Activated T-helper 17 cell treated with anti-CD3 and anti-CD28 coated beads, Interleukin-2, amount 50 U/mL, for 72 hours (primary cell): ENCODE results near the gene SYCP3. TPM values are rescaled to one million over a fixed set of nuclear protein-coding genes. Genes with fewer than 3 reads are reported as not detected.
A peak's percentile ranks its signal among the peaks of the same experiment; 100 is the strongest.
"Not testable (repeated sequence)": the region's sequence is repeated elsewhere in the genome, so short reads cannot be mapped to it uniquely, and the experiment has no call there.

ENCODE experiments used
- ATAC-seq: fragments of 150-1000 bp; cut with Tn5 transposase; replicated peaks from 2 replicates; pipeline ENCODE4 v1.10.0; 2021; ENCODE audit warnings: mild to moderate bottlenecking, moderate library complexity
- H3K27ac Mint-ChIP-seq: one replicate; pipeline ENCODE4 v1.8.0; 2022; ENCODE audit warnings: mixed read lengths
- H3K27me3 Mint-ChIP-seq: one replicate; pipeline ENCODE4 v1.8.0; 2022; ENCODE audit warnings: mixed read lengths
- H3K36me3 Mint-ChIP-seq: one replicate; pipeline ENCODE4 v1.8.0; 2022; ENCODE audit warnings: low read depth, mild to moderate bottlenecking, mixed read lengths
- H3K4me1 Mint-ChIP-seq: one replicate; pipeline ENCODE4 v1.8.0; 2022; ENCODE audit warnings: mixed read lengths
- H3K4me3 Mint-ChIP-seq: one replicate; pipeline ENCODE4 v1.8.0; 2022; ENCODE audit warnings: mild to moderate bottlenecking, mixed read lengths
- H3K9me3 Mint-ChIP-seq: one replicate; pipeline ENCODE4 v1.8.0; 2022; ENCODE audit warnings: mixed read lengths
- total RNA-seq, 2 donors: library from RNA; stranded (reverse); gene quantifications; one replicate each; pipeline ENCODE4 v1.2.3, GENCODE V29; 2022

SYCP3 gene
- total RNA-seq, 2 donors from 2014 or later: 0.30 to 0.42 TPM

- H3K27me3 Mint-ChIP-seq: no peaks in the 10 kb centered on the region
- H3K4me1 Mint-ChIP-seq: peaks cover 6% of the 10 kb centered on the region
- no peaks in the 10 kb centered on the region for H3K9me3 Mint-ChIP-seq
- no peak overlapping the region for H3K27ac Mint-ChIP-seq
- ATAC-seq: no peak
- peaks cover 66% of the 10 kb centered on the region for H3K36me3 Mint-ChIP-seq
- H3K4me3 Mint-ChIP-seq: no peak overlapping the region
Observed at GRCh38 chr12:101746196-101746595, 6.9 kb upstream of the SYCP3 start.

DNA sequence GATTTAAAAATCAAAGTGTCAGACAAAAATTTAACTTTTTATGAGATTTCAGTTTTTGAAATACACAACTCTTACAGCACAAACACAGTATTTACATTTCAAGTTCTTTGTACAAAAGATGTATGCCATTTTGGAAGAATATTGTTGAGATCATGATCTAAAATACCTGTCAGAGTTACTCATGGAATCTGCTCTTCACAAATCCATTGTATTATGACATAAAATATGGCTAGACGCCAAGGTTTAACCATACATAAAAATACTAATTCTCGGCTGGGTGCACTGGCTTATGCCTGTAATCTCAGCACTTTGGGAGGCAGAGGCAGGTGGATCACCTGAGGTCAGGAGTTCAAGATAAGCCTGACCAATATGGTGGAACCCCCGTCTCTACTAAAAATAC, 6.2 kb upstream of the SYCP3 start:
- Mint-ChIP-seq H3K4me3 (no peak overlapping the region), H3K27me3 (no peaks in the 10 kb centered on the region), H3K36me3 (peaks cover 59% of the 10 kb centered on the region), H3K9me3 (no peaks in the 10 kb centered on the region), H3K4me1 (peaks cover 6% of the 10 kb centered on the region), H3K27ac (peak overlapping the region; percentile 7)
- no peak for ATAC-seq

GRCh38 chr12:101743724-101744472, 4.6 kb upstream of the SYCP3 start:
- Mint-ChIP-seq H3K27ac (peak overlapping the region; percentile 67), H3K36me3 (peaks cover 50% of the 10 kb centered on the region), H3K4me3 (no peak overlapping the region), H3K27me3 (no peaks in the 10 kb centered on the region), H3K4me1 (no peaks in the 10 kb centered on the region), H3K9me3 (no peaks in the 10 kb centered on the region)
- no peak for ATAC-seq

DNA sequence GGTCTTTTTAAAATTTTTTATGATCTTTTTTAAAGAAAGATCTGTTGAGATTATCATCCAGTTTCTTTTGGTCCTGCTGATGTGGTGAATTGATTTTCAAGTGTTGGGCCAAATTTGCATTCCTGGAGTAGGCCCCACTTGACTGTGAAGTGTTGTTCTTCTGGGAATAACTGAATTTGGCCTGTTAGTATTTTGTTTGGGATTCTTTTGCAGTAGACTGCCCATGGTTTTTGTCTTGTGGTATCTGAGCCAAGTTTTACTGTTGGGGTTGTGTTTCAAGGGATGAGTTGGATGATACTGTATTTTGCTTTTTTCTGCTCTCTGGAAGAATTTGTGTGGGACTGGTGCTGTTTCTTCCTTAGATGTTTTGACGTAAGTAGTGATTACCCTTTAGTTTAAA, 4.0 kb upstream of the SYCP3 start:
- Mint-ChIP-seq H3K27ac (peak overlapping the region; percentile 67), H3K27me3 (no peaks in the 10 kb centered on the region), H3K4me3 (no peak overlapping the region), H3K4me1 (no peaks in the 10 kb centered on the region), H3K9me3 (no peaks in the 10 kb centered on the region), H3K36me3 (peaks cover 43% of the 10 kb centered on the region)
- ATAC-seq: no peak

- Mint-ChIP-seq H3K4me1 (no peaks in the 10 kb centered on the region), H3K36me3 (peaks cover 27% of the 10 kb centered on the region), H3K4me3 (no peak overlapping the region), H3K27me3 (no peaks in the 10 kb centered on the region), H3K27ac (no peak overlapping the region), H3K9me3 (no peaks in the 10 kb centered on the region)
- ATAC-seq: no peak
Observed at GRCh38 chr12:101740980-101741379, 1.7 kb upstream of the SYCP3 start.

GRCh38 chr12:101740566-101740965, 1.3 kb upstream of the SYCP3 start:
- ATAC-seq: no peak
- no peaks in the 10 kb centered on the region for H3K9me3 Mint-ChIP-seq
- peaks cover 23% of the 10 kb centered on the region for H3K36me3 Mint-ChIP-seq
- H3K4me1 Mint-ChIP-seq: no peaks in the 10 kb centered on the region
- H3K27me3 Mint-ChIP-seq: no peaks in the 10 kb centered on the region
- no peak overlapping the region for H3K4me3 Mint-ChIP-seq
- H3K27ac Mint-ChIP-seq: no peak overlapping the region

DNA sequence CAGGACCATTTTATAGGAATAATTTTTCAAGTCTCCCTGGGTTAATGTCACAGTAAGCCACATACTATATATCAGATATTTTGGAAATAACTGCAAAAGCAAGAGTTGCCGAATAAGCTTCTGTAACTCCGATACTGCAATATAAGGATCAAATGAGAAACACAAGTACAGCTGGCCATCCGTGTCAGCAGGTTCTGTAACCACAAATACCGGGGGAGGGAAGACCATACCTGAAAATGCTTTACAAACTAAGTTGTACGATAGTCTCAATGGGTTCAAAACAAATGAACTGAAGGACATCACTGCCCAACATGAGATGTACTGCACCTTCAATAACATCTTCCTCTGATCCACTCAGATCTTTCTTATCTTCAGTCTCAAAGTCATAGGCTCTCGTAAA, 1.8 kb downstream of the SYCP3 start:
- no peaks in the 10 kb centered on the region for H3K9me3 Mint-ChIP-seq
- H3K4me1 Mint-ChIP-seq: no peaks in the 10 kb centered on the region
- no peak overlapping the region for H3K4me3 Mint-ChIP-seq
- H3K36me3 Mint-ChIP-seq: no peaks in the 10 kb centered on the region
- no peaks in the 10 kb centered on the region for H3K27me3 Mint-ChIP-seq
- no peak for ATAC-seq
- no peak overlapping the region for H3K27ac Mint-ChIP-seq

DNA sequence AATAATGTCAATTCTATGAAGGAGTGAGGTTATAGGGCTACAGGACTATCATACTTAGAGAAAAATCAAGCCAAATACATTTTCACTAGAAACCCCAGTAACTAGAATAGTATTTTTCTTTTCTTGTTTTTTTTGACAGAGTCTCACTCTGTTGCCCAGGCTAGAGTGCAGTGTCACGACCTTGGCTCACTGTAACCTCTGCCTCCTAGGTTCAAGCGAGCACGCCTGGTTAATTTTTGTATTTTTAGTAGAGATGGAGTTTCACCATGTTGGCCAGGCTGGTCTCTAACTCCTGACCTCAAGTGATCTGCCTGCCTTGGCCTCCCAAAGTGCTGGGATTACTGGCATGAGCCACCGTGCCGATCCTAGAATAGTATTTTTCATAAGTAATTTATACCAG, 4.8 kb downstream of the SYCP3 start:
- not testable (repeated sequence) for H3K4me1 Mint-ChIP-seq, H3K27me3 Mint-ChIP-seq, ATAC-seq, H3K36me3 Mint-ChIP-seq, H3K4me3 Mint-ChIP-seq, H3K9me3 Mint-ChIP-seq, H3K27ac Mint-ChIP-seq

- Mint-ChIP-seq H3K27me3 (no peaks in the 10 kb centered on the region), H3K4me3 (no peak overlapping the region), H3K27ac (no peak overlapping the region), H3K4me1 (no peaks in the 10 kb centered on the region), H3K9me3 (no peaks in the 10 kb centered on the region), H3K36me3 (no peaks in the 10 kb centered on the region)
- no peak for ATAC-seq
Observed at GRCh38 chr12:101733166-101733565, 6.1 kb downstream of the SYCP3 start.

DNA sequence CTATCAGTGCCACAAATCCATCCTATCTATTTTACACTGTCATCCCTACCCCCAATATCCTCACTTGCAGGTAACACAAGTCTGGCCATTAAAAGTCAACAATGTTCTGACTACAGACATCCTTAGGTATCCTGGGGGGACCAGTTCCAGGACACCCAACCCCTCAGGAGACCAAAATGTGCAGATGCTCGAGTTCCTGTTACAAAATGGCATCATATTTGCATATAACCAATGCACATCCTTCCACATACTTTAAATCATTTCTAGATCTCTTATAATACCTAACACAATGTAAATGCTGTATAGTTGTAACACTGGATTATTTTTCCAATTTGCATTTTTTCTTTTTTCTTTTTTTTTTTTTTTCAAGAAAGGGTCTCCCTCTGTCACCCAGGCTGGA, 6.9 kb downstream of the SYCP3 start:
- ATAC-seq: no peak
- Mint-ChIP-seq H3K27me3 (no peaks in the 10 kb centered on the region), H3K4me1 (no peaks in the 10 kb centered on the region), H3K27ac (no peak overlapping the region), H3K4me3 (no peak overlapping the region), H3K36me3 (no peaks in the 10 kb centered on the region), H3K9me3 (no peaks in the 10 kb centered on the region)

- H3K4me3 Mint-ChIP-seq: no peak overlapping the region
- ATAC-seq: no peak
- H3K27me3 Mint-ChIP-seq: no peaks in the 10 kb centered on the region
- no peaks in the 10 kb centered on the region for H3K4me1 Mint-ChIP-seq
- no peak overlapping the region for H3K27ac Mint-ChIP-seq
- H3K36me3 Mint-ChIP-seq: no peaks in the 10 kb centered on the region
- no peaks in the 10 kb centered on the region for H3K9me3 Mint-ChIP-seq
Observed at GRCh38 chr12:101729842-101730241, 9.4 kb downstream of the SYCP3 start.

- no peaks in the 10 kb centered on the region for H3K4me1 Mint-ChIP-seq
- H3K36me3 Mint-ChIP-seq: no peaks in the 10 kb centered on the region
- no peak overlapping the region for H3K4me3 Mint-ChIP-seq
- no peak overlapping the region for H3K27ac Mint-ChIP-seq
- no peak for ATAC-seq
- no peaks in the 10 kb centered on the region for H3K27me3 Mint-ChIP-seq
- H3K9me3 Mint-ChIP-seq: no peaks in the 10 kb centered on the region
Observed at GRCh38 chr12:101727098-101727497, 12.2 kb downstream of the SYCP3 start.

GRCh38 chr12:101722392-101722791, 16.9 kb downstream of the SYCP3 start:
- H3K27ac Mint-ChIP-seq: no peak overlapping the region
- no peak for ATAC-seq
- no peaks in the 10 kb centered on the region for H3K36me3 Mint-ChIP-seq
- no peaks in the 10 kb centered on the region for H3K9me3 Mint-ChIP-seq
- no peaks in the 10 kb centered on the region for H3K4me1 Mint-ChIP-seq
- H3K4me3 Mint-ChIP-seq: no peak overlapping the region
- peaks cover 5% of the 10 kb centered on the region for H3K27me3 Mint-ChIP-seq

DNA sequence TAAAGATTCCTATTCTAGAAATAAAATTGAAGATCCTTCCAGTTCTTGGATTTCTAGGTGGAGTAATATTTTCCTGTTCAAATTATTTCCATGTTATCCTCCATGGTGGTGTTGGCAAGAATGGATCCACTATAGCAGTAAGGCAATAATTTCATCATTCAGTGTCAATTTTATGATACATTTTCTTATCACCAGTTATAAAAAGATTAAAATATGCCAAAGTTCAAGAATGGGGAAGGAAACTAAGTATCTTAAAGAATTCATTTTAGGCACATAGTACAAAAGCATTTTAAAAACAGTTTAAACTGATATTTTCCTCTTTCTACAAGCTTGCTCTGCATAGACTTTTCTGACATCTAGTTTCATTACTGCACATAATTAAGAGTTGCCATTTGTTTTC, 19.1 kb downstream of the SYCP3 start:
- H3K9me3 Mint-ChIP-seq: no peaks in the 10 kb centered on the region
- no peak overlapping the region for H3K27ac Mint-ChIP-seq

GRCh38 chr12:101719566-101719965, 19.7 kb downstream of the SYCP3 start:
- H3K27ac Mint-ChIP-seq: no peak overlapping the region
- H3K4me3 Mint-ChIP-seq: no peak overlapping the region
- no peak for ATAC-seq
- no peaks in the 10 kb centered on the region for H3K36me3 Mint-ChIP-seq
- H3K27me3 Mint-ChIP-seq: peaks cover 5% of the 10 kb centered on the region
- no peaks in the 10 kb centered on the region for H3K4me1 Mint-ChIP-seq
- no peaks in the 10 kb centered on the region for H3K9me3 Mint-ChIP-seq

More for the DNA sequence above, 19.1 kb downstream of the SYCP3 start:
- Mint-ChIP-seq H3K27me3 (peaks cover 5% of the 10 kb centered on the region), H3K4me1 (no peaks in the 10 kb centered on the region), H3K36me3 (no peaks in the 10 kb centered on the region), H3K4me3 (no peak overlapping the region)
- ATAC-seq: no peak
